Effector CD8-positive, alpha-beta T cell (primary cell): ENCODE measurements around the gene CDKL4.
"Not testable (repeated sequence)": the region's sequence is repeated elsewhere in the genome, so short reads cannot be mapped to it uniquely, and the experiment has no call there.

Experiments used
- DNase-seq: peaks from one replicate; lab custom pipeline; 2025; lab: John Stamatoyannopoulos, UW

Gene CDKL4

GRCh38 chr2:39232141-39232540 is 11.6 kb downstream of the CDKL4 start:
- no peak for DNase-seq

- DNase-seq, result no peak
Observed at GRCh38 chr2:39228413-39229209, 15.2 kb downstream of the CDKL4 start.

GRCh38 chr2:39227628-39228412 is 15.9 kb downstream of the CDKL4 start:
- peak; percentile 51 for DNase-seq

- no peak for DNase-seq
Observed at GRCh38 chr2:39225567-39225966, 18.2 kb downstream of the CDKL4 start.

GRCh38 chr2:39223909-39224308 is 19.9 kb downstream of the CDKL4 start:
- no peak for DNase-seq

GRCh38 chr2:39221459-39221858 is 22.3 kb downstream of the CDKL4 start:
- no peak for DNase-seq

- DNase-seq, result no peak
Observed at GRCh38 chr2:39220136-39220535, 23.6 kb downstream of the CDKL4 start.

- DNase-seq, result no peak
Observed at GRCh38 chr2:39218391-39218790, 25.4 kb downstream of the CDKL4 start.

GRCh38 chr2:39217192-39217550 is 26.6 kb downstream of the CDKL4 start:
- no peak for DNase-seq

- DNase-seq, result peak; percentile 27
Observed at GRCh38 chr2:39216346-39217191, 27.2 kb downstream of the CDKL4 start.

- DNase-seq, result no peak
Observed at GRCh38 chr2:39215545-39215944, 28.2 kb downstream of the CDKL4 start.

GRCh38 chr2:39213015-39213414 is 30.8 kb downstream of the CDKL4 start:
- DNase-seq, result no peak

- DNase-seq, result no peak
Observed at GRCh38 chr2:39210846-39211245, 32.9 kb downstream of the CDKL4 start.

GRCh38 chr2:39203382-39203781 is 40.4 kb downstream of the CDKL4 start:
- DNase-seq, result no peak

GRCh38 chr2:39202639-39203369 is 41.0 kb downstream of the CDKL4 start:
- no peak for DNase-seq

- DNase-seq, result not testable (repeated sequence)
Observed at GRCh38 chr2:39197003-39197402, 46.8 kb downstream of the CDKL4 start.

GRCh38 chr2:39194686-39195085 is 49.1 kb downstream of the CDKL4 start:
- no peak for DNase-seq

GRCh38 chr2:39188960-39189494 is 54.7 kb downstream of the CDKL4 start:
- DNase-seq, result no peak

- DNase-seq, result no peak
Observed at GRCh38 chr2:39183673-39184072, 60.1 kb downstream of the CDKL4 start.

- DNase-seq, result no peak
Observed at GRCh38 chr2:39181297-39181696, 62.5 kb downstream of the CDKL4 start.
